NCI-H345 treated with DMSO at 0.1 percent for 48 hours (cell line): Measurements from ENCODE around the gene AGO1.
"Not testable (repeated sequence)": the region's sequence is repeated elsewhere in the genome, so short reads cannot be mapped to it uniquely, and the experiment has no call there.

Experiments
- DNase-seq: peaks from one replicate; lab custom pipeline; 2025; ENCODE audit not compliant: unreplicated experiment; lab: John Stamatoyannopoulos, UW

The AGO1 gene

GRCh38 chr1:35914717-35915116 lies 31.7 kb downstream of the AGO1 start:
- DNase-seq = no peak

- DNase-seq = no peak
Measured at GRCh38 chr1:35915693-35916092, 32.7 kb downstream of the AGO1 start.

GRCh38 chr1:35923791-35924221 lies 40.8 kb downstream of the AGO1 start:
- no peak for DNase-seq

GRCh38 chr1:35924838-35925237 lies 41.8 kb downstream of the AGO1 start:
- DNase-seq = no peak

- DNase-seq = no peak
Measured at GRCh38 chr1:35925741-35926140, 42.7 kb downstream of the AGO1 start.

- DNase-seq = no peak
Measured at GRCh38 chr1:35927472-35927871, 44.5 kb downstream of the AGO1 start.

- DNase-seq = peak; percentile 44
Measured at GRCh38 chr1:35929730-35930592, 47.0 kb downstream of the AGO1 start.

GRCh38 chr1:35930593-35931445 lies 47.8 kb downstream of the AGO1 start, which contains the start of gene AGO3:
Gene AGO3, plus strand, starts transcription at chr1:35931105. Its CDS starts 322 bp downstream, at chr1:35931427.
- peak; percentile 72 for DNase-seq

- DNase-seq = no peak
Measured at GRCh38 chr1:35931446-35932157, 48.6 kb downstream of the AGO1 start.

- DNase-seq = no peak
Measured at GRCh38 chr1:35932158-35932636, 49.2 kb downstream of the AGO1 start.

- DNase-seq = no peak
Measured at GRCh38 chr1:35932941-35933340, 49.9 kb downstream of the AGO1 start.

GRCh38 chr1:35935442-35936388 lies 52.7 kb downstream of the AGO1 start:
- DNase-seq = no peak

- DNase-seq = no peak
Measured at GRCh38 chr1:35936838-35937237, 53.8 kb downstream of the AGO1 start.

GRCh38 chr1:35939484-35939883 lies 56.5 kb downstream of the AGO1 start:
- DNase-seq = no peak

GRCh38 chr1:35945327-35945726 lies 62.3 kb downstream of the AGO1 start:
- no peak for DNase-seq

GRCh38 chr1:35947547-35947946 lies 64.5 kb downstream of the AGO1 start:
- DNase-seq = no peak

GRCh38 chr1:35958558-35958957 lies 75.5 kb downstream of the AGO1 start:
- no peak for DNase-seq

GRCh38 chr1:35959304-35959703 lies 76.3 kb downstream of the AGO1 start:
- no peak for DNase-seq

GRCh38 chr1:35962952-35963351 lies 79.9 kb downstream of the AGO1 start:
- DNase-seq = no peak

GRCh38 chr1:35964277-35964676 lies 81.3 kb downstream of the AGO1 start:
- not testable (repeated sequence) for DNase-seq
